ENCODE data around the gene EPB41L5.
"Not testable (repeated sequence)": the region's sequence is repeated elsewhere in the genome, so short reads cannot be mapped to it uniquely, and the experiment has no call there.

Gene EPB41L5

DNA sequence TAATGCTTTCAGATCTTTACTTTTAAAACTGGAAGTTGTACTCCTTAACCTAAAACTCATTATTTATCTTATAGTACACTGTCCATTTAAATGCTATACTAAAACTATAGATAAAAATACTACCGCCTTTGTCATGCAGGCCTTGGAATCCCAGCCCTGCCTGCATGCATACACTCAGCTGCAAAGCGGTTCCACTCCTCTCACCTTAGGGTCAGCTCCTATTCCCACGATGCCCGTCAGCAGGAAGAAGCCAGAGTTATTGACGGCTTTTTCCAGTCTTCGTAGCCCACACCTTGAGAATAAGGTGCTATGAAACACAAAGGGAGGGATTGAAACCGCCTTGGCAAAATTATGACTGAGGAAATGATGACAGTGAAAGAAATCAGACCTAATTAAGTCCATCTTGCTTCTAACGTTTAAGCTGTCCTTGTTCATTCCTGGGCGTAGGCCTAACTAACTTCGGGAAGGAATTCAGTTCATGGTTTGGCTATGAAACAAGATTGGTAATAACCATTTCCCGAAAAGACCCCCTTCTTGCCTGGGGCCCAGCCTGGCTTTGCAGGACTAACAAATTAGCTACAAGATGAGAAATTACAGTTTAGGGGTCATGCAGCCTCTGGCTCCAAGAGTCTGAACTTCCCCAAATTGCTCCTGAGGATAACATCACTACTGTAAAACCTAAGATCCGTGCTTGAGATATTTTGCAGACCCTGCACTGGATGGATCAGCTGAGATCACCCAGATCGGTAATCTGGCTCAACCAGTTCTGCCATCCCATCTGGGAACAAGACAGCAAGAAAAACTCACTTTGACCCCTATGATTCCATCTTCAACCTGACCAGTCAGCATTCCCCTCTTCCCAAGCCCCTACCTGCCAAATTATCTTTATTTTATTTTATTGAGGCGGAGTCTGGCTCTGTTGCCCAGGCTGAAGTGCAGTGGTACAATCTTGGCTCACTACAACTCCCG, 17.1 kb downstream of the EPB41L5 start:
- in situ Hi-C loops (cut with HindIII; ENCODE audit: low sequenced_read_pairs) = no loop called here

DNA sequence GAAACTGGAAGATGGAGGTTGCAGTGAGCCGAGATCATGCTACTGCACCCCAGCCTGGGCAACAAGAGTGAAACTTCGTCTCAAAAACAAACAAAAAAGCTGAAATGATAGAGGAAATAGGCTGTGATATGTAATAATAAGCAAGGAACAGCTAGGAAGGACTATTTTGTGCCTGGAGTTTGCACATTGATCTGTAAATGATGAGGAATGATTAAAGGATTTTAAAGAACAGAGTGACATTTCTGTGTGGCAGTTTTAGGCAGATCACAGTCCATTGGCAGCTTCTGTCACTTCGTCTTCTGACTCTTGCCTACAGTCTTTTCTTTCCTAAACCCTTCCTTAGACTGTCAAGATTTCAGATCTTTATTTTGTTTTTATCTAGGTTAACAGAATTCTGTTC, 19.4 kb downstream of the EPB41L5 start:
- in situ Hi-C loops (cut with HindIII; ENCODE audit: low sequenced_read_pairs) = no loop called here

DNA sequence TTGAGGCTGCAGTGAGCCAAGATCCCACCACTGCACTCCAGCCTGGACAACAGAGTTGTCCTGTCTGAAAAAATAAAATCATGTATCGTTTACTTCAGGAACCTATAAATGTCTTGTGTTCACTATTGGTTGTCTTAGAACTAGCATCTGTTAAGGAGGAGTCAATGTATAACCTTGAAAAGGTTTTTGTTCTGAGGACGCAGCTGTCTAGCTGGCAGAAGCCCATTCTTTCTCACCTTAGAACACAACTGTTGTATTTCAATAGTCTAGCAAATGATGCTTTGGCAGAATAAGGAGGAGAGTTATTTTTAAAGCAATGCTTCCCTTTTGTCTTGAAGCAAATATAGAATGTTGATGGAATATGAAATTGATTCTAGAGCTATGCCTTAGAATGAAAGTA, 21.1 kb downstream of the EPB41L5 start:
- in situ Hi-C loops (cut with HindIII; ENCODE audit: low sequenced_read_pairs) = no loop called here

DNA sequence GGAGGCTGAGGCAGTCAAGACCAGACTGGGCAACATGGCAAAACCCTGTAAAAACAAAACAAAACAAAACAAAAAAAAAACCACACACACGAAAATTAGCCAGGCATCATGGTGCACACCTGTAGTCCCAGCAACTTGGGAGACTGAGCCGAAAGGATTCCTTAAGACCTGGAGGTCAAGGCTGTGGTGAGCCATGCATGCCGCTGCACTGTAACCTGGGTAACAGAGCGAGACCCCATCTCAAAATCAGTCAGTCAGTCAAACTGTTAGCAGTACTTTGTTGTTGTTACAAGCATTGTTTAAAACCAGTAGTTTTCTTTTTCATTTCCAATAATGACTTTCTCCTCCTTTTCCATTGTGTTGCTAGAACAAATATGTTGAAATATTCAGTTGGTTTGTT, 21.7 kb downstream of the EPB41L5 start:
- in situ Hi-C loops (cut with HindIII; ENCODE audit: low sequenced_read_pairs) = no loop called here

- in situ Hi-C loops (cut with HindIII; ENCODE audit: low sequenced_read_pairs) = no loop called here
Observed at GRCh38 chr2:120036145-120036544, 23.3 kb downstream of the EPB41L5 start.

GRCh38 chr2:120037995-120038541, 25.2 kb downstream of the EPB41L5 start:
- in situ Hi-C loops (cut with HindIII; ENCODE audit: low sequenced_read_pairs) = no loop called here

DNA sequence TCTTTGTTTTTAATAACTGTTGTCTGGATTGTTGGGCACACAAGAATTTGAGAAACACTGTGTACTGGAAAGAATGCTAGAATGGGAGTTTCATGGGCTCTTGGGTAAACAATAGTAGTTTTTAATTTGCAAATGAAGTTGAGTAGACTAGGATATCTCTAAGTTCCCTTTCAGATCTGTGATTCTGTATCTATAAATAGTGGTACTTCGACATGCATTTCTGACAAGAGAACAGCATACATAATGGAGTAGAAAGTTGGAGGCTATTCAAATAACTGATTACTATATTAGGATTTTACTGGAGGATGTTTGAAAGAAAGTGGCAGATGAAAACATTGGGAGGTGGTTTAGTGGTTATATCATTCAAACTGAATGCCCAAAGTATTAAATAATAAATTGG, 29.5 kb downstream of the EPB41L5 start:
- in situ Hi-C loops (cut with HindIII; ENCODE audit: low sequenced_read_pairs) = loop anchor here (5.0 kb wide), 1 partner anchor 75 kb away; no protein-coding TSS in a partner anchor

GRCh38 chr2:120044336-120044735, 31.5 kb downstream of the EPB41L5 start:
- in situ Hi-C loops (cut with HindIII; ENCODE audit: low sequenced_read_pairs) = loop anchor here (5.0 kb wide), 1 partner anchor 77 kb away; no protein-coding TSS in a partner anchor

DNA sequence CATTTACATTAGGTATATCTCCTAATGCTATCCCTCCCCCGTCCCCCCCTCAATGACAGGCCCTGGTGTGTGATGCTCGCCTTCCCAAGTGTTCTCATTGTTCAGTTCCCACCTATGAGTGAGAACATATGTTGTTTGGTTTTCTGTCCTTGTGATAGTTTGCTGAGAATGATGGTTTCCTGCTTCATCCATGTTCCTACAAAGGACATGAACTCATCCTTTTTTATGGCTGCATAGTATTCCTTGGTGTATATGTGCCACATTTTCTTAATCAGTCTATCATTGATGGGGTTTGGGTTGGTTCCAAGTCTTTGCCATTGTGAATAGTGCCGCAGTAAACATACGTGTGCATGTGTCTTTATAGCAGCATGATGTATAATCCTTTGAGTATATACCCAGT, 32.9 kb downstream of the EPB41L5 start:
- in situ Hi-C loops (cut with HindIII; ENCODE audit: low sequenced_read_pairs) = not testable (repeated sequence)

DNA sequence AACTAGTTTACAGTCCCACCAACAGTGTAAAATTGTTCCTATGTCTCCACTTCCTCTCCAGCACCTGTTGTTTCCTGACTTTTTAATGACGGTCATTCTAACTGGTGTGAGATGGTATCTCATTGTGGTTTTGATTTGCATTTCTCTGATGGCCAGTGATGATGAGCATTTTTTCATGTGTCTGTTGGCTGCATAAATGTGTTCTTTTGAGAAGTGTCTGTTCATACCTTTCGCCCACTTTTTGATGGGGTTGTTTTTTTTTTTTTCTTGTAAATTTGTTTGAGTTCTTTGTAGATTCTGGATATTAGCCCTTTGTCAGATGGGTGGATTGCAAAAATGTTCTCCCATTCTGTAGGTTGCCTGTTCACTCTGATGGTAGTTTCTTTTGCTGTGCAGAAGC, 33.4 kb downstream of the EPB41L5 start:
- in situ Hi-C loops (cut with HindIII; ENCODE audit: low sequenced_read_pairs) = not testable (repeated sequence)

GRCh38 chr2:120052597-120052996, 39.7 kb downstream of the EPB41L5 start:
- in situ Hi-C loops (cut with HindIII; ENCODE audit: low sequenced_read_pairs) = no loop called here

GRCh38 chr2:120053891-120054290, 41.0 kb downstream of the EPB41L5 start:
- in situ Hi-C loops (cut with HindIII; ENCODE audit: low sequenced_read_pairs) = no loop called here

DNA sequence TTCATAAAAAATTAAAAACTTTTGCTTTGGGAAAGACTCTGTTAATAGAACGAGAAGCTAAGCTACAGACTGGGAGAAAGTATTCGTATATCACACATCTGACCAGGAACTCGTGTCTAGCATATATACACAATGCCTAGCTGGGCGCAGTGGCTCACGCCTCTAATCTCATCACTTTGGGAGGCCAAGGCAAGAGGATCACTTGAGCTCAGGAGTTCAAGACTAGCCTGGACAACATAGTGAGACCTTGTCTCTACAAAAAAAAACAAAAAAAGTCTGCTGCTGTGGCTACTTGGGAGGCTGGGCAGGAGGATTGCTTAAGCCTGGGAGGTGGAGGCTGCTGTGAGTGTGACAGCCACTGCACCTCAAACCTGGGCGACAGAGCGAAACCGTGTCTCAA, 46.6 kb downstream of the EPB41L5 start:
- in situ Hi-C loops (cut with HindIII; ENCODE audit: low sequenced_read_pairs) = no loop called here

GRCh38 chr2:120060088-120060623, 47.3 kb downstream of the EPB41L5 start:
- in situ Hi-C loops (cut with HindIII; ENCODE audit: low sequenced_read_pairs) = no loop called here

DNA sequence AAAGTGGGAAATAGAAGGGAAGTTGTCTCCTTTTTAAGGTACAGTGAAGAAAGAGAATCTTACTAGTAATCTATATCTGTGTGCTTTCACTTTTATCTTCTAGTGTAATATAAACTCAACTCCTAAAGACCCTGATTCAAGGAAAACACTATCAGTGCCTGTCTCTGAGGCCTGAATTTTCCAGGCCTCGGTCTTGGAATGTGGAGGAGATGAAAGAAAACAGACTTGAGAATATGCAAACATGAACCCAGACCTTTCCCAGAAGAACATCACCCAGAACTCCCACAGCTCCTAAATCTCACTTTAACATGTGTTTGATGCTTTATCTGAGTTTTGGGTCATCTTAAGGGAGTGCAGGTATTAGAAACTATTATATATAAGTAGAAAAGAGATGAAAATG, 51.8 kb downstream of the EPB41L5 start:
- in situ Hi-C loops (cut with HindIII; ENCODE audit: low sequenced_read_pairs) = no loop called here

- in situ Hi-C loops (cut with HindIII; ENCODE audit: low sequenced_read_pairs) = no loop called here
Observed at GRCh38 chr2:120066800-120067547, 54.1 kb downstream of the EPB41L5 start.

GRCh38 chr2:120068040-120068658, 55.3 kb downstream of the EPB41L5 start:
- in situ Hi-C loops (cut with HindIII; ENCODE audit: low sequenced_read_pairs) = not testable (repeated sequence)

DNA sequence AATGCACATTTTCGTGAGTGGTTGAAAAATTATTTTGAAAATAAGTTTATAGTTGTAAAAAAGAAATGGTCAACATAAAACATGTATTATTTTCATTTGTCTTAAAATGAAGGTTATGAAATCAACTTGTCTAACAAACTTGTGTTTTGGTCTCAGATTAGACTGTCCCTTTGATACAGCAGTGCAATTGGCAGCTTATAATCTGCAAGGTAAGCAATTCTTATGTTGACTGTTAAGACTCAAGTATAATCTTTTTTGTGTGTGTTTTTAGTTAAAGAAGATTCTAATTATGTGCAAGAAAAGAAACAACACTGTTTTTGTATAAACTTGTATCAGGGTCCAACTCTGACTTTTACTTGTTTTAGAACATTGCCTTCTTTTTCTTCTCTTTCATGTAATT, 62.7 kb downstream of the EPB41L5 start:
- in situ Hi-C loops (cut with HindIII; ENCODE audit: low sequenced_read_pairs) = no loop called here

DNA sequence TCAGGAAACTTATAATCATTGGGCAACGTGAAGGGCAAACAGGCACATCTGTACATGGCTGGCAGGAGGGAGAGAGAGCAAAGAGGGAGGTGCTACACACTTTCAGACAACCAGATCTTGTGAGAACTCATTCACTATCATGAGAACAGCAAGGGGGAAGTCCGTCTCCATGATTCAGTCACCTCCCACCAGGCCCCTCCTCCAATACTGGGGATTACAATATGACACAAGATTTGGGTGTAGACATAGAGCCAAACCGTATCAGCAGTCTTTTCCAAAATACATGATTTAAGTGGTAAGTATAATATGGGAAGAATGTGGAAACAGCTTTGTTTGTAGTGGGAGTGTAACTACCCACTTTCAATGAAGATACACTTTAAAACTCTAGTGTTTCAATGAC, 65.0 kb downstream of the EPB41L5 start:
- in situ Hi-C loops (cut with HindIII; ENCODE audit: low sequenced_read_pairs) = no loop called here

- in situ Hi-C loops (cut with HindIII; ENCODE audit: low sequenced_read_pairs) = no loop called here
Observed at GRCh38 chr2:120079647-120080046, 66.8 kb downstream of the EPB41L5 start.

- in situ Hi-C loops (cut with HindIII; ENCODE audit: low sequenced_read_pairs) = no loop called here
Observed at GRCh38 chr2:120091436-120091835, 78.6 kb downstream of the EPB41L5 start.
